Measurements from ENCODE around the gene TELO2.

The TELO2 gene

GRCh38 chr16:1535391-1536291 lies 42.5 kb downstream of the TELO2 start:
- CTCF ChIA-PET: interaction anchor here (0.7 kb wide), 1 partner anchor 394 kb away, joined by 4 read pairs; no protein-coding TSS in a partner anchor
- no peak for TF ChIP-seq SUZ12 (IDR thresholded peaks at IDR 0.05)
- TF ChIP-seq FOXA1 (IDR thresholded peaks at IDR 0.05): no peak
- no peak for TF ChIP-seq LEF1 (IDR thresholded peaks at IDR 0.05; ENCODE audit: borderline replicate concordance)
- TF ChIP-seq HDGF (IDR thresholded peaks at IDR 0.05; ENCODE audit: borderline replicate concordance): no peak
- TF ChIP-seq PKNOX1 (IDR thresholded peaks at IDR 0.05): no peak
- no peak for TF ChIP-seq CTBP1 (IDR thresholded peaks at IDR 0.05; ENCODE audit: borderline replicate concordance)
- TF ChIP-seq NFRKB (IDR thresholded peaks at IDR 0.05): no peak
- no peak for TF ChIP-seq ZNF384 (IDR thresholded peaks at IDR 0.05)
- no peak for TF ChIP-seq FOXM1 (IDR thresholded peaks at IDR 0.05; ENCODE audit: borderline replicate concordance)
- no peak for TF ChIP-seq ARNT (IDR thresholded peaks at IDR 0.05)
- no peak for TF ChIP-seq L3MBTL2 (conservative IDR thresholded peaks at IDR 0.05)
- TF ChIP-seq BHLHE40 (IDR thresholded peaks at IDR 0.05; ENCODE audit: borderline replicate concordance): no peak
- no peak for TF ChIP-seq FOXK2 (IDR thresholded peaks at IDR 0.05)
- no peak for TF ChIP-seq SP1 (IDR thresholded peaks at IDR 0.05)
- no peak for TF ChIP-seq ELF4 (IDR thresholded peaks at IDR 0.05)
- no peak for DNase-seq (ENCODE audit: extremely low spot score)
- POLR2A ChIA-PET: no interaction called here

- ChIA-PET CTCF (no interaction called here), POLR2A (no interaction called here)
- no peak for TF ChIP-seq ELF4 (IDR thresholded peaks at IDR 0.05)
- no peak for TF ChIP-seq TARDBP (IDR thresholded peaks at IDR 0.05)
- TF ChIP-seq HDGF (IDR thresholded peaks at IDR 0.05; ENCODE audit: borderline replicate concordance): no peak
- no peak for TF ChIP-seq SP1 (IDR thresholded peaks at IDR 0.05)
- DNase-seq (ENCODE audit: extremely low spot score): no peak
Measured at GRCh38 chr16:1536601-1537000, 43.4 kb downstream of the TELO2 start.

- no peak for TF ChIP-seq NFRKB (IDR thresholded peaks at IDR 0.05)
- TF ChIP-seq LEF1 (IDR thresholded peaks at IDR 0.05; ENCODE audit: borderline replicate concordance): no peak
- TF ChIP-seq CTBP1 (IDR thresholded peaks at IDR 0.05; ENCODE audit: borderline replicate concordance): no peak
- TF ChIP-seq SUZ12 (IDR thresholded peaks at IDR 0.05): no peak
- no peak for TF ChIP-seq FOXA1 (IDR thresholded peaks at IDR 0.05)
- no peak for TF ChIP-seq TARDBP (IDR thresholded peaks at IDR 0.05)
- no peak for TF ChIP-seq ELF4 (IDR thresholded peaks at IDR 0.05)
- no peak for TF ChIP-seq ARNT (IDR thresholded peaks at IDR 0.05)
- no peak for TF ChIP-seq SP1 (IDR thresholded peaks at IDR 0.05)
- CTCF ChIA-PET: no interaction called here
- DNase-seq (ENCODE audit: extremely low spot score): no peak
- POLR2A ChIA-PET: no interaction called here
Measured at GRCh38 chr16:1537138-1537577, 44.0 kb downstream of the TELO2 start.

GRCh38 chr16:1537763-1538289 lies 44.7 kb downstream of the TELO2 start:
- DNase-seq (ENCODE audit: extremely low spot score): no peak
- no peak for TF ChIP-seq SUZ12 (IDR thresholded peaks at IDR 0.05)
- TF ChIP-seq FOXM1 (IDR thresholded peaks at IDR 0.05; ENCODE audit: borderline replicate concordance): no peak
- no peak for TF ChIP-seq BHLHE40 (IDR thresholded peaks at IDR 0.05; ENCODE audit: borderline replicate concordance)
- no peak for TF ChIP-seq LEF1 (IDR thresholded peaks at IDR 0.05; ENCODE audit: borderline replicate concordance)
- no peak for TF ChIP-seq NFRKB (IDR thresholded peaks at IDR 0.05)
- TF ChIP-seq FOXK2 (IDR thresholded peaks at IDR 0.05): no peak
- no peak for TF ChIP-seq ZNF384 (IDR thresholded peaks at IDR 0.05)
- TF ChIP-seq L3MBTL2 (conservative IDR thresholded peaks at IDR 0.05): no peak
- TF ChIP-seq FOXA1 (IDR thresholded peaks at IDR 0.05): no peak
- no peak for TF ChIP-seq PKNOX1 (IDR thresholded peaks at IDR 0.05)
- no peak for TF ChIP-seq TARDBP (IDR thresholded peaks at IDR 0.05)
- TF ChIP-seq SP1 (IDR thresholded peaks at IDR 0.05): no peak
- no peak for TF ChIP-seq ELF4 (IDR thresholded peaks at IDR 0.05)
- TF ChIP-seq HDGF (IDR thresholded peaks at IDR 0.05; ENCODE audit: borderline replicate concordance): no peak
- no peak for TF ChIP-seq CTBP1 (IDR thresholded peaks at IDR 0.05; ENCODE audit: borderline replicate concordance)
- TF ChIP-seq ARNT (IDR thresholded peaks at IDR 0.05): no peak

GRCh38 chr16:1538804-1539520 lies 45.8 kb downstream of the TELO2 start:
- POLR2A ChIA-PET: no interaction called here
- DNase-seq (ENCODE audit: extremely low spot score): no peak
- TF ChIP-seq BHLHE40 (IDR thresholded peaks at IDR 0.05; ENCODE audit: borderline replicate concordance) (no peak), HDGF (IDR thresholded peaks at IDR 0.05; ENCODE audit: borderline replicate concordance) (no peak), ELF4 (IDR thresholded peaks at IDR 0.05) (no peak), FOXK2 (IDR thresholded peaks at IDR 0.05) (no peak)
- CTCF ChIA-PET: no interaction called here

More at GRCh38 chr16:1537763-1538289, 44.7 kb downstream of the TELO2 start:
- CTCF ChIA-PET: no interaction called here
- POLR2A ChIA-PET: no interaction called here

- no peak for DNase-seq (ENCODE audit: extremely low spot score)
- TF ChIP-seq ZNF384 (IDR thresholded peaks at IDR 0.05) (no peak), ARNT (IDR thresholded peaks at IDR 0.05) (no peak), FOXA1 (IDR thresholded peaks at IDR 0.05) (no peak), SP1 (IDR thresholded peaks at IDR 0.05) (no peak), CTBP1 (IDR thresholded peaks at IDR 0.05; ENCODE audit: borderline replicate concordance) (no peak), LEF1 (IDR thresholded peaks at IDR 0.05; ENCODE audit: borderline replicate concordance) (no peak), TARDBP (IDR thresholded peaks at IDR 0.05) (no peak), FOXK2 (IDR thresholded peaks at IDR 0.05) (no peak), HDGF (IDR thresholded peaks at IDR 0.05; ENCODE audit: borderline replicate concordance) (no peak), NFRKB (IDR thresholded peaks at IDR 0.05) (no peak), FOXM1 (IDR thresholded peaks at IDR 0.05; ENCODE audit: borderline replicate concordance) (no peak), PKNOX1 (IDR thresholded peaks at IDR 0.05) (no peak), ELF4 (IDR thresholded peaks at IDR 0.05) (no peak), BHLHE40 (IDR thresholded peaks at IDR 0.05; ENCODE audit: borderline replicate concordance) (no peak), L3MBTL2 (conservative IDR thresholded peaks at IDR 0.05) (no peak), SUZ12 (IDR thresholded peaks at IDR 0.05) (no peak)
- POLR2A ChIA-PET: no interaction called here
- CTCF ChIA-PET: no interaction called here
Measured at GRCh38 chr16:1539720-1540555, 46.8 kb downstream of the TELO2 start.
